Loucy (cell line): ENCODE measurements around the gene SURF1.

Experiments used
- EZH2phosphoT487 ChIP-seq: fragments of 200-600 bp; IDR thresholded peaks from 2 replicates; pipeline ENCODE4 v1.6.1; 2018; ENCODE audit warnings: antibody characterized with exemption, mild to moderate bottlenecking, moderate library complexity, borderline replicate concordance
- TF ChIP-seq, protein P1 (sequence below): fragments of 200-600 bp; sonication (generic); conservative IDR thresholded peaks from 2 replicates; pipeline ENCODE4 v1.5.1; 2014; ENCODE audit warnings: mild to moderate bottlenecking, antibody characterized with exemption, low read length

DNA sequence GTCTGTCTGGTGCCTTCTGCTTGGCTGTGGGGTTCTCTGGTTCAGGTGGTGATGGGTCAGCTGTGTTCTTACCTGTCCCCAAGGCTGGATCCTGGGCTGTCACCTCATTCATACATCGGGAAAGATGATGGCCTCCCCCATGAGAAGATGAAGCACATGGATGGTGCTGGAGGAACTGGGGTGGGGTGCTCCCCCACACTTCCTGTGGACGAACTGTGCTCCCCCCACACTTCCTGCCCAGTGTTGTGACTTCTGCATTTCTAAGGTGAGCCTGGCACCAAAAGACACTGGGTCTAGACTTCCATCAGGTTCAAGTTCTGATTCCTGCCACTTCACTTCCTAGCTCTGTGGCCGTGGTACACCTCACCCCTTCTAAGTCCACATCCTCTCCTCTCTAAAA, 16.0 kb downstream of the SURF1 start:
- TF ChIP-seq, protein P1, sequence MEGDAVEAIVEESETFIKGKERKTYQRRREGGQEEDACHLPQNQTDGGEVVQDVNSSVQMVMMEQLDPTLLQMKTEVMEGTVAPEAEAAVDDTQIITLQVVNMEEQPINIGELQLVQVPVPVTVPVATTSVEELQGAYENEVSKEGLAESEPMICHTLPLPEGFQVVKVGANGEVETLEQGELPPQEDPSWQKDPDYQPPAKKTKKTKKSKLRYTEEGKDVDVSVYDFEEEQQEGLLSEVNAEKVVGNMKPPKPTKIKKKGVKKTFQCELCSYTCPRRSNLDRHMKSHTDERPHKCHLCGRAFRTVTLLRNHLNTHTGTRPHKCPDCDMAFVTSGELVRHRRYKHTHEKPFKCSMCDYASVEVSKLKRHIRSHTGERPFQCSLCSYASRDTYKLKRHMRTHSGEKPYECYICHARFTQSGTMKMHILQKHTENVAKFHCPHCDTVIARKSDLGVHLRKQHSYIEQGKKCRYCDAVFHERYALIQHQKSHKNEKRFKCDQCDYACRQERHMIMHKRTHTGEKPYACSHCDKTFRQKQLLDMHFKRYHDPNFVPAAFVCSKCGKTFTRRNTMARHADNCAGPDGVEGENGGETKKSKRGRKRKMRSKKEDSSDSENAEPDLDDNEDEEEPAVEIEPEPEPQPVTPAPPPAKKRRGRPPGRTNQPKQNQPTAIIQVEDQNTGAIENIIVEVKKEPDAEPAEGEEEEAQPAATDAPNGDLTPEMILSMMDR = no peak
- no peak for TF ChIP-seq EZH2phosphoT487
